ENCODE results near the gene JAKMIP1.

JAKMIP1 gene

DNA sequence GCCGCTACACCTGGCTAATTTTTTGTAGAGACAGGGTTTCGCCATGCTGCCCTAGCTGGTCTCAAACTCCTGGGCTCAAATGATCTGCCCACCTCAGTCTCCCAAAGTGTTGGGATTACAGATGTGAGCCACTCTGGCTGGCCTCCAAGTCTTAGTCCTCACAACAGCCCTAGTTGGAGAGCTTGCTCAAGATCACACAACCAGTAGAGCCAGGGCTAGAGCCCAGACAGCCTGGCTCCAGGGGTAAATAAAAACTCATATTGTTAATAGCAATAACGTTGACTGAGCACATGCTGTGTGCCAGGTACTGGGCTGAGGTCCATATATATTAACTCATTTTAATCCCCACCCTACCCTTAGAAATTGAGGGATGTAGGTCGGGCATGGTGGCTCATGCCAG lies 7.3 kb upstream of the JAKMIP1 start:
- Histone ChIP-seq H3K9me2 (replicated peaks; ENCODE audit: low read depth, low read length) (no peaks in the 10 kb centered on the region), H3K27me3 (ENCODE audit: insufficient read depth, low read length, poor library complexity, severe bottlenecking) (no peaks in the 10 kb centered on the region), H2AFZ (ENCODE audit: low read length) (no peak overlapping the region), H3K4me3 (ENCODE audit: low read length, poor library complexity, severe bottlenecking) (no peak overlapping the region), H3F3A (ENCODE audit: low read depth) (no peaks in the 10 kb centered on the region), H4K20me1 (ENCODE audit: insufficient read depth, low read length, poor library complexity, severe bottlenecking) (no peaks in the 10 kb centered on the region), H3K36me3 (ENCODE audit: insufficient read depth, low read length) (no peaks in the 10 kb centered on the region), H3K9ac (ENCODE audit: low read depth, low read length, poor library complexity, severe bottlenecking) (no peak overlapping the region), H3K79me2 (ENCODE audit: insufficient read depth, low read length) (no peaks in the 10 kb centered on the region), H3K4me2 (ENCODE audit: low read depth, low read length, poor library complexity, severe bottlenecking) (no peak overlapping the region), H3K4me1 (ENCODE audit: insufficient read depth, low read length, poor library complexity, severe bottlenecking) (no peaks in the 10 kb centered on the region), H3K9me3 (ENCODE audit: insufficient read depth, low read depth, low read length) (no peaks in the 10 kb centered on the region)
- TF ChIP-seq, protein P1, sequence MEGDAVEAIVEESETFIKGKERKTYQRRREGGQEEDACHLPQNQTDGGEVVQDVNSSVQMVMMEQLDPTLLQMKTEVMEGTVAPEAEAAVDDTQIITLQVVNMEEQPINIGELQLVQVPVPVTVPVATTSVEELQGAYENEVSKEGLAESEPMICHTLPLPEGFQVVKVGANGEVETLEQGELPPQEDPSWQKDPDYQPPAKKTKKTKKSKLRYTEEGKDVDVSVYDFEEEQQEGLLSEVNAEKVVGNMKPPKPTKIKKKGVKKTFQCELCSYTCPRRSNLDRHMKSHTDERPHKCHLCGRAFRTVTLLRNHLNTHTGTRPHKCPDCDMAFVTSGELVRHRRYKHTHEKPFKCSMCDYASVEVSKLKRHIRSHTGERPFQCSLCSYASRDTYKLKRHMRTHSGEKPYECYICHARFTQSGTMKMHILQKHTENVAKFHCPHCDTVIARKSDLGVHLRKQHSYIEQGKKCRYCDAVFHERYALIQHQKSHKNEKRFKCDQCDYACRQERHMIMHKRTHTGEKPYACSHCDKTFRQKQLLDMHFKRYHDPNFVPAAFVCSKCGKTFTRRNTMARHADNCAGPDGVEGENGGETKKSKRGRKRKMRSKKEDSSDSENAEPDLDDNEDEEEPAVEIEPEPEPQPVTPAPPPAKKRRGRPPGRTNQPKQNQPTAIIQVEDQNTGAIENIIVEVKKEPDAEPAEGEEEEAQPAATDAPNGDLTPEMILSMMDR (conservative IDR thresholded peaks at IDR 0.05; ENCODE audit: low read length): no peak
- no peak for TF ChIP-seq EZH2phosphoT487 (IDR thresholded peaks at IDR 0.05; ENCODE audit: borderline replicate concordance)

DNA sequence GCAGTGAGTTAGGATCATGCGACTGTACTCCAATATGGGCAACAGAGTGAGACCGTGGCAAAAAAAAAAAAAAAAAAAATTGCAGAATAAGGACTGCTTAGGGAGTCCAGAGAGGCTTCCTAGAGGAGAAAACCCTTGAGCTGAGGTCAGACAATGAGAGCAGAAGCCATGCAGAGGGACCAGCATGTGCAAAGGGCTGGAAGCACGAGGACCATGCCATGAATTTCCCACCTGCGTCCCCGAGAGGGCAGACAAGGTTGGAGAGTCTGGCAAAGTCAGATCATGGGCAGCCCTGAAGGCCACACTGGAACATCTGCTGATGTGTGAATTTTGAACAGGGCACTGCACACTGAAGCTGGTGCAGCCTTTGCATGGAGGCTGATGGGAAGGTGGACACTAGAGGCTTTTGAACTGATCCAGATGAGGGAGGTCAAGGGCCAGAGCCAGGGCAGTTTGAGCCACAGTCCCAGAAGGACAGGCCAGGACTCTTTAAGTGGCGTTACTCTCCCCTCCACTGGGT lies 6.5 kb upstream of the JAKMIP1 start:
- no peaks in the 10 kb centered on the region for H3K9me2 ChIP-seq (replicated peaks; ENCODE audit: low read depth, low read length)
- no peaks in the 10 kb centered on the region for H3K27me3 ChIP-seq (ENCODE audit: insufficient read depth, low read length, poor library complexity, severe bottlenecking)
- no peak overlapping the region for H3K9ac ChIP-seq (ENCODE audit: low read depth, low read length, poor library complexity, severe bottlenecking)
- no peaks in the 10 kb centered on the region for H4K20me1 ChIP-seq (ENCODE audit: insufficient read depth, low read length, poor library complexity, severe bottlenecking)
- no peak overlapping the region for H3K4me2 ChIP-seq (ENCODE audit: low read depth, low read length, poor library complexity, severe bottlenecking)
- no peak for TF ChIP-seq EZH2phosphoT487 (IDR thresholded peaks at IDR 0.05; ENCODE audit: borderline replicate concordance)
- TF ChIP-seq, protein P1 (conservative IDR thresholded peaks at IDR 0.05; ENCODE audit: low read length): no peak
- no peaks in the 10 kb centered on the region for H3K79me2 ChIP-seq (ENCODE audit: insufficient read depth, low read length)
- H3K4me1 ChIP-seq (ENCODE audit: insufficient read depth, low read length, poor library complexity, severe bottlenecking): no peaks in the 10 kb centered on the region
- H2AFZ ChIP-seq (ENCODE audit: low read length): no peak overlapping the region
- no peak overlapping the region for H3K4me3 ChIP-seq (ENCODE audit: low read length, poor library complexity, severe bottlenecking)
- H3K9me3 ChIP-seq (ENCODE audit: insufficient read depth, low read depth, low read length): no peaks in the 10 kb centered on the region
- H3K36me3 ChIP-seq (ENCODE audit: insufficient read depth, low read length): no peaks in the 10 kb centered on the region
- H3F3A ChIP-seq (ENCODE audit: low read depth): no peaks in the 10 kb centered on the region

DNA sequence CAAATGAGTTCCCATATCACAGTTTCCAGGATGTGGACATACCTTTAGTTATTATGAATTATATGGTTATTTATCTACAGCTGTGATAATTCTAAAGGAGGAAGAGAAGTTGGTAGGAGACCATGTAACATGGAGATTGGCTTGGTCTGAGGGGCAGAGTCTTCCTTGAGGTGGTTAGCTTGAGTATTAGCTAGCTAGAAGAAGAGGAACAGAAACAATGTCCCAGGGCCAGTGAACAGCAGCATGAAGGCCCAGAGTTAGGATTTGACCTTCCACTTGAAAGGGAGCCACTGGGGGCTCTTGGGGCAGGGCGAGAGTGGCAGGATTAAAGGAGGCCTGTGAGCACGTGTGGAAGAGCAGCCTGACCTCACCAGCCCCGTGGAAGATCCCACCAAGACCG lies 5.6 kb upstream of the JAKMIP1 start:
- H4K20me1 ChIP-seq (ENCODE audit: insufficient read depth, low read length, poor library complexity, severe bottlenecking): no peaks in the 10 kb centered on the region
- no peaks in the 10 kb centered on the region for H3K36me3 ChIP-seq (ENCODE audit: insufficient read depth, low read length)
- H3K9me2 ChIP-seq (replicated peaks; ENCODE audit: low read depth, low read length): no peaks in the 10 kb centered on the region
- TF ChIP-seq, protein P1 (conservative IDR thresholded peaks at IDR 0.05; ENCODE audit: low read length): no peak
- TF ChIP-seq EZH2phosphoT487 (IDR thresholded peaks at IDR 0.05; ENCODE audit: borderline replicate concordance): no peak
- no peak overlapping the region for H3K9ac ChIP-seq (ENCODE audit: low read depth, low read length, poor library complexity, severe bottlenecking)
- H3K4me1 ChIP-seq (ENCODE audit: insufficient read depth, low read length, poor library complexity, severe bottlenecking): no peaks in the 10 kb centered on the region
- H3K79me2 ChIP-seq (ENCODE audit: insufficient read depth, low read length): no peaks in the 10 kb centered on the region
- H3K4me2 ChIP-seq (ENCODE audit: low read depth, low read length, poor library complexity, severe bottlenecking): no peak overlapping the region
- no peaks in the 10 kb centered on the region for H3K27me3 ChIP-seq (ENCODE audit: insufficient read depth, low read length, poor library complexity, severe bottlenecking)
- no peak overlapping the region for H2AFZ ChIP-seq (ENCODE audit: low read length)
- H3F3A ChIP-seq (ENCODE audit: low read depth): no peaks in the 10 kb centered on the region
- H3K9me3 ChIP-seq (ENCODE audit: insufficient read depth, low read depth, low read length): no peaks in the 10 kb centered on the region
- H3K4me3 ChIP-seq (ENCODE audit: low read length, poor library complexity, severe bottlenecking): no peak overlapping the region

Measured in Loucy (cell line).